SK-MEL-5 (cell line): ENCODE data around the gene ITGB5. TPM values are rescaled to one million over a fixed set of nuclear protein-coding genes. Genes with fewer than 3 reads are reported as not detected.
"Not testable (repeated sequence)": the region's sequence is repeated elsewhere in the genome, so short reads cannot be mapped to it uniquely, and the experiment has no call there.

Source experiments
- DNase-seq: peaks from one replicate; pipeline ENCODE4 v3.0.0-alpha.2; 2016; ENCODE audit warnings: low read depth, low spot score
- in situ Hi-C: cut with HindIII; loops from 2 replicates; pipeline ENCODE4 v1.10.0; 2016; ENCODE audit warnings: low sequenced_read_pairs, high pct_unique_total_duplicates, low pct_unique_long_range_greater_than_20kb
- total RNA-seq: library from RNA; depleted of rRNA; stranded (reverse); fragments of >200 nt; shearing (Covaris generic); gene quantifications from 2 replicates; pipeline ENCODE4 v1.2.3, GENCODE V29; 2014

Gene ITGB5
- total RNA-seq, 1 experiment from 2014 or later: 103 TPM

DNA sequence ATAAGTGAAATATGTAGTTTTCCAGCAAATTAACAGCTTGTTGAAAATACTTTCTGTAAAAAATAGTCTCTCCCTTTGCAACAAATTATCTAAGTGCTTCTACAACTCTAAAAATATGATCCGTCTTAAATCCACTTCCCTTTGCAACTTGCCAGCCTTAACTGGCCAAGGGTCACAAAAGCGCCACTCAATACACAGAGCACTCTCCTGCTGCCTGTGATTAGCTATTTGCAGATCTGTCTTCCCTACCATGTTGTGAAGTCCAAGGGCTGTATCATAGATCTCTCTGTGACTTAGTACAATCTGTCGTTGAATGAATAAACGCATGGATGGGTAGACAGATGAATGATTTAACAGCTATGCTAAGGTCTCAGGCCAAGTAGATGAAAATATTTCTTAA, 76.2 kb downstream of the ITGB5 start:
- in situ Hi-C loops: no loop called here
- DNase-seq: no peak

DNA sequence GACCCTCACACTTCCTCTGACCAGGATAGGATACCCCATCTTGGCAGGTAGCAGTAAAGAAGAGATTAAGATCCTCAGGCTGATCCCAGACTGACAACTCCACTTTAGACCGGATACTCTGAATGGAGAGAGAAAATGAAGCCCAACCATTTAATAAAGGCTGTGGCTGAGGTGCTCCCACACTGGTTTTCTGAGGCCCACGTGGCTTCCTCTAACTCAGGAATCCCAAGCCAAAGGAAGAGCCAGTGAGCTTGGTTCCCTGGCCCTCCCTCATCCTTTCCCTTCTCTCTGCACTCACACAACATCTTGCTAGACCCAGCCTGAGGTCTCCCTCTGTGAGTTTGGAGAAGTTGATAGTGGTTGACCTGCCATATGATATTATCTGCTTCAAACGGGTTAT, 78.1 kb downstream of the ITGB5 start:
- no peak for DNase-seq
- in situ Hi-C loops: no loop called here

DNA sequence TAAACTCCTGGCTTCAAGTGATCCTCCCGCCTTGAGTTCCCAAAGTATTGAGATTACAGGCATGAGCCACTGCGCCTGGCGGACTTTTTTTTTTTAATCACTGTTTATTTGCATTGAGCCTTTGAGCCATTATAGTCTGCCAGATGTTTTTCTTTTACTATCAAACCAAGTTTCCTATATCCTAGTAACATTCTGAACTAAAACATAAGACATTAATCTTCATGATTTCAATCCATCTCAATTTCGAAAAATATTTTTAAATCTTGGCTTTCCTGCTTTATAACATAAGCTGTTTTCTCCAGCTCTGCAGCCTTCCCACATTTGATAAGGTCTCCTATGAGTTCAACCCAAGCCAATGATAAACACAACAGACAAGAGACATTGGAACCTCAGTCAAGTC, 81.5 kb downstream of the ITGB5 start:
- in situ Hi-C loops: no loop called here
- no peak for DNase-seq

DNA sequence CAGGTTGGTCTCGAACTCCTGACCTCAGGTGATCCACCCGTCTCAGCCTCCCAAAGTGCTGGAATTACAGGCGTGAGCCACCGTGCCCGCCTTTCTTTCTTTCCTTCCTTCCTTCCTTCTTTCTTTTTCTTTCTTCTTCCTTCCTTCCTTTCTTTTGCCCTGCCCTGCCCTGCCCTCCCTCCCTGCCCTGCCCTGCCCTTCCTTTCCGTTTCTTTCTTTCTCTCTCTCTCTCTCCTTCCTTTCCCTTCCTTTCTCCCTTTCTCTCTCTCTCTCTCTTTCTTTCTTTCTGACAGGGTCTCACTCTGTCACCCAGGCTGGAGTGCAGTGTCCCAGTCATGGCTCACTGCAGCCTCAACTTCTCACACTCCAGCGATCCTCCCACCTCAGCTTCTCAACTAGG, 82.3 kb downstream of the ITGB5 start:
- DNase-seq: no peak
- in situ Hi-C loops: no loop called here

DNA sequence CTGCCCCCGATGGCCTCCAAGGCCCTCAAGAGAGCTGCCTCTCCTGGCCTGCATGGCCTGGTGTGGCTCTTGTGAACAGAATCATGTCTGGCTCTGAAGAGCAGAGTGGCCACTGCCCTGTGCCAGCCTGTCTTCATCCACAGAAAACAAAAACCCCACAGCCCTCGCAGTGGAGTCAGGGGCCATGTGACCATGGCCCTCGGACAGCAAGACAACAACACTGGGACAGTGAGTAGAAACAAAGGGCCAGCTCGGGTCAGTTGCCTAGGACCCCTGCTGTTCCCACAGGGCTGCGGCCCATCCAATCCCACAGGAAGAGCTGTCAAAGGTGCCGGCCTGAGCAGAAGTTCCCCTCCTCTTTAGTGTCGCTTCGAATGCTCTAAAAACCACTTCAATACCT, 84.5 kb downstream of the ITGB5 start:
- DNase-seq: no peak

DNA sequence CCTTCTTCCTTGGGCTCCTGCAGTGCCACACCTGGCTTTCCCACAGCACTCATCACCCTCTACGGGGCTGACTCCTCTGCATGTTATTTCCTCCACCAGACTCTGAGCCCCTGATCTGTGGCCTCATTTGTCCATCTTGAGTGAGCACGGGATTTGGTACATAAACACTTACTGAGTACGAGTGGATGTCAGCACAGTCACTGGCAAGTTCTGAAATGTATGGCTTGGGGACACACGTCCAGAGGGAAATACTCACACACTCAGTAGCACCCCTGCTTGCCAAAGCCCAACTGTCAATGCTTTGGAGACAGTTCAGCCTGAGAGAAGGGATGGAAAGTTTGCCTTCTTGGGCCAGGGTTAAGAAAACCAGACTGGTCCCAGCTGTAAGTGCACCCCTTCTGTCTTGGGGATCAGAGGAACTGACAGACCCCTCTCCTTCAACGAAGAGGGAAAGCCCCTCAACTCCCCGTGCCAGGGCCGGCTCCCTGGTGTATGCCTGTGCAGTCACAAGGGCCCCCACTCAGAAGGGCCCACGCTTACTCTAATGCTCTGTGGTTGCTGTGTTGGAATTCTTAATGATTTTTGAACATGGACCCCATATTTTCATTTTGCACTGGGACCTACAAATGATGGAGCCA, 85.0 kb downstream of the ITGB5 start:
- in situ Hi-C loops: no loop called here
- DNase-seq: no peak

More for the DNA sequence above, 84.5 kb downstream of the ITGB5 start:
- in situ Hi-C loops: no loop called here

DNA sequence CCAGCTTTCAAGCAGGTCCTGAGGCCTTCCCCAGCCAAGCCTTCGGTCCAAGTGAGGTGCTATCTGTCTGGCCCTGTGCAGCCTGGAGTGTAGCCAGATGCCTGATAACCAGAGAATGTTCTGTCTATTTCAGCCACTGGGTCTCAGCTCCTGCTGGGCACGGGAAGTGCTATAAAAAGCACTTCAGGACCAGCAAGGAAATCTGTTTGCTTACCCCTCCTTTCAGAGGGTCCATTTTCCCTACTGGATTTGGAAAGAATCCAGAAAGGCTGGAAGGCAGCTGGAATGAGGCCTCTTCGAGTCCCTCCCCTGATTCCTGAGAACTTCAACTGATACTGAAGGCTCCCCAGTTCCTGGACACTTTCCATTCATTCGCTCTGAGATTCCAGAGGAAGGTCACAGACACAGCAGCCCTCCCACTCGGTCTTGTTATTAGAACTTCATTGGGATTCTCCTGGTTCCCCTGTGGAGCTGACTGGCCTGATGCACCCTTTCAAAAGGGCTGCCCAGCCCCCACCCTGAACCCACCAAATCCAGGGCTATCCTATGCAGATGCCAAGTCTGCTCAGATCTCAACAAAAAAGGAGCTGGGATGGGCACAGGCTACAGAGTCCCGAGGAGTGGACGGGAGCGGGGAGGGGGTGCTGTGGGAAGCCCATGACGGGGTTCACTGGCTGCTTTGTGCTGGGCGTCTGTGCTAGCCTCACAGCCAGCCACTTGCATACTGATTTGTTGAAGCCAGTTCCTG, 86.5 kb downstream of the ITGB5 start:
- no peak for DNase-seq
- in situ Hi-C loops: no loop called here

DNA sequence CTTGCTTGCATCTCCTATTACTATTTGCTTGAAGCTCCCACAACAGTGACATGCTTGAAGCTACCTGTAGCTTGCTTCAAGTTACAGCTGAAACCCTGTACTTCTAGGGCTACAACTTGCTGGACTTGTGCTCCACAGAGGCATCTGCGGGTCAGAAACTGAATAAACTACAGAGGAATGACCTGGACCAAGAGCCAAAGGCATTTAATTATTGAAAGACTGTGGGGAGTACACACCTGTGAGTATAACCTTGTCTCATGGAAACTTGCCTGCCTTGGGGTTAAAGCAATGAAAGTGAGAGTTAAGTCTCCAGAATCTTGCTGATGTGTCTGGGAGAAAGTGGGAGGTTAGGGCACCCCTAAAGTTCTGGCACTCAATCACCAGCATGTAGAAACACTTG, 87.1 kb downstream of the ITGB5 start:
- no peak for DNase-seq
- in situ Hi-C loops: no loop called here

DNA sequence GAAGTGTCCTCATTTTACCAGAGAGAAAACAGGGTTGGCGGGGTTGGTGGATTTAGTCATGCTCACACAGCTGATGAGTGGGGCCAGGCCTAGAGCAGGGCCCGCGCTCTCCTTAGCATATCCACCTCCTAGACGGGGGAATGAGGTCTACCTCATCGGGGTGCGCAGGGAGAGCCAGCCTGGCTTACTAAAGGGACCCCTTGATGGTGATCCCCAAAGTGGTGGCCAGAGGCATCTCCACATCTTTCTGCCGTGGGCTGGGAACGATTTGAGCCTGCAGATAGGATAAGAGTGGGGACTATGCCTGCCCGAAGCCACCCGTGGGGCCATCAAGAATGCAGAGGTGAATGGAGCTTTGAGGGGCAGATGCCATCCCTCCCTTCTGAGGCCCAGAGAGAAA, 87.5 kb downstream of the ITGB5 start:
- in situ Hi-C loops: no loop called here
- DNase-seq: no peak

DNA sequence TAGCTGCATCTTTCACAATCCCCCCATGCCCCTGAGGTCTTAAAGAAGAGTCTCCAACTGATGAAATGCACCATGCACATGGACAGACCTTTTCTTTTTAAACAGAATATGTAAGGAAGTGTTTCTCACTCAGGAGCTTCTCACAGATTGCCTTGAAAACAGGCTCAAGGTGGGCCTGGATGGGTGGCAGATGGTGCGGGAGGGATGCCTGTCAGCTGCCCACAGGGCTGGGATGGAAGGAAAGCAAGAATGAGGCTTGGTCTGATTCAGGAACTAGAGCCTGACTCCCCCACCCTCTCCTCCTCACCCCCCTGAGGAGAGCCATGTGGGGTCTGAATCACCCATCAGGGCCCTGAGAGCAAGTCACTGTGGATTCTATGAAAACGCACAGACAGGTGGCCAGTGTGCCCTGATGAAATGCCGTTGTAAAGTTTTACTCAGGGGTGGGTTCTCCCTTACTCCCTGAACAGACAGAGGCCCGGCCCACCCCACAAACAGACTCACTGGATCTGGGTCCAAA, 89.7 kb downstream of the ITGB5 start:
- DNase-seq: no peak
- in situ Hi-C loops: no loop called here

DNA sequence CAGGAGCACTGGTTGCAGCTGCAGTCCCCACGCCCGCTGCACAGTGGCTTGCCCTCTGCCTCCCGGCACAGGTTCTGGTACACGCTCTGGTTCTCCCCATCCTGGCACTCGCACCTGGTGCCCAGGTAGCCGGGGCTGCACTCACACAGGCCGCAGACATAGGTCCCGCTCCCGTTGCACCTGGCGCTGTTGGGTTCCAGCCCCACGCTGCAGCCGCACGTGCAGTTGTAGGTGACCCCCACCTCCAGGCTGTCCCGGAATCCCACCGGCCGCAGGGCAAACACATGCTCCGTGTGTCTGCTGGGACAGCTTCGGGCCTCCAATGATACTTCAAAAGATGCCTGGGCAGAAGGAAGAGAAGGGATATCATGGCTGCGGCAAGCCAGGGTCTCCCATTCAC, 90.7 kb downstream of the ITGB5 start:
- in situ Hi-C loops: no loop called here
- no peak for DNase-seq

DNA sequence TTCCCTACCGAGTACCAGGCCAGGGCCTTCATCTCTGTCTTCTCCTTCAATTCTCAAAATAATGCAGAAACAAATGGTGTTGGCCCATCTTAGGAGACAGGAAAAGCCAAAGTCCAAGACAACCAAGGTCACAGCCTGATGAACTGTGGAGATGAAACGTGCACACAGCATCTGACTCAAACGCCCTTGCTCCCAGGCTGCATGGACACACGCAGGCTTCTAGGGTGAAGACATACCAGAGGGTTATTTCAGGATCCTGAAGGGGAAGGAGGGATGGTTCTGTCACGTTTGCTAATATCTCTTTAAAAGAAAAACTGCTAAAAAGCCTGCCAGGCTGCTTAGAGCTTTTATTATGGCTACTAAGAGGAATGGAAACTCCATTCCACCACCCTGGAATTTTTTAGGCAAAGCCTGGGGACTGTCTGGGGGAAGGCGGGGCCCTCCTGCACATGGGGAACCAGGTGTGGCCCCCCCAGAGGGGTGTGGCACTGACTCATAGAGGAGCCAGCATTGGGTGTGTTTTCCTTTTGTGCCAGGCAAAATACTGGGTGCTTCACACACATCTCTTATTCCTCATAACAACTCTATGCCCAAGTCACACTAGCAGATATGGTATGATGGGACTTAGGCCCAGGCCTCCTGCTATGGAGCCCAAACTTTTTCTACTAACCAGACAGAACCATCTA, 94.0 kb downstream of the ITGB5 start:
- in situ Hi-C loops: no loop called here
- DNase-seq: no peak

DNA sequence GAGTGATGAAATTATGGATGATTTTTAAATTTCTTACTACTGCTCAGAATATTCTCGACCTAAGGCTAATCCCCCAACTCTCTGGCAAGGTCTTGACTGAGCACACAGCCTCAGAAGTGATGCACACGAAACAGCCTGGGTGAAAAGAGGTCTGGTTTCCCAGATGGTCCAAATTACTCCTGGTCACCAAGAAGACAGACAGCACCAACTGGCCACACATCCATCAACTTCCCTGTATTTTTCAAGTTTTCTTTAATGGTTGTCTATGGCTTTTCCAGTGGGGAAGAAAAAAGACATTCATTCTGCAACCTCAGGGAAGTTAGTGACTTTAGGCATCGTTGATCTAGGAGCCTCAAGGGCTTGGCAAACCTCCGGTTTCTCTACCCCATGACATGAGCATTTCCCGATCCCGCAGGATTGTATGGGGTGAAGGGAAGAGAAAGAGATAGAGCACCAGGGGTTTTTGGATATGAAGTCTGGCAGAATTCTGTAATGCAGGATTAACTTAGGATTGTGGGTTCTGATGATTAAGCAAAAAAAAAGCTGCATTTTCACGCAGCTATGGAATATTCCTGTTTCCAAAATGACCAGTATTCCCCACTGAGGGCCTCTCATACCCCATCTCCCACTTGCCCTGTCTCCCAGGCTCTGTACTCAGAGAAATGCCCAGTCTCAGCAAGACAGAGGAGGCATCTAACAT, 94.7 kb downstream of the ITGB5 start:
- in situ Hi-C loops: no loop called here
- DNase-seq: no peak

DNA sequence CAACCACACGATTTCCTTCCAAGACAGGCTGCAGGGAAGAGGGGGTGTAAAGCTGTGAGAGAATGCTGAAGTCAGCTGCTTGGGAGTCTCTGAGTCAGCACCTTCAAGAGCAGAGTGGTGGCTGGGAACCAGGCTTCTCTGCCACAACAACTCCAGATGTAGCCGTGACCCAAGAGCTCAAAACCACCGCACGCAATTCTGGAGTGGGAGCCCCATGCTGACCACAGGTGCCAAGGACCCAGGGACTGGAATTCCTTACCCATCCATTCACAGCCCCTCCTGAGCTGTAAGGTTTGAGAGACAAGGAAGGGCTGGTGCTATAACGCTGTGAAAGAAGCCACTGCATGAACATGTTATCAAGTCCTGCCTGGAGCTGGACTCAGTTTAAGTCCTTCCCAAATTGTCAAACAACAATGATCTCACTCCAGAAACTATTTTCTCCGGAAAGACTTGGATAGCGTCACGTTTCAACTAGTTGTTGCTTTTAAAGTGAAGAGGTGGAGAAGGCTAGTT, 95.5 kb downstream of the ITGB5 start:
- no peak for DNase-seq
- in situ Hi-C loops: no loop called here

DNA sequence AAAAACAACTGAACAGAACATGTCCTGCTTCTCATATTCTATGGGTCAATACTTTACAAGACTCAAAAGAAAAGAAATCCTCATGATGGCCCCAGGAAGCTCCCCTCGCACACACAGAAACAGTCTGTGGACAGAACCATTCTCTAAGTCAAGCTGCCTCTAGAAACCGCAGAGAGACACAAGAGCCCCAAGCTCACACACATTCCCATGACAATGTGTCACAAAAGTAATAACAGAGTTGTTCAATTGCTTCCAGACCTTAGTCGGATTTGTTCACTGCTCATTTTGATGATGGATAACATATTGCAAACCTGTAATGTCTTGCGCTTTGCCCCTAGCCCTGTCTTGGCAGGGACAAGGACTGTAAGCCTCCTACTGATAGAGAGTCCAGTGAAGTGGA, 96.0 kb downstream of the ITGB5 start:
- no peak for DNase-seq
- in situ Hi-C loops: no loop called here

DNA sequence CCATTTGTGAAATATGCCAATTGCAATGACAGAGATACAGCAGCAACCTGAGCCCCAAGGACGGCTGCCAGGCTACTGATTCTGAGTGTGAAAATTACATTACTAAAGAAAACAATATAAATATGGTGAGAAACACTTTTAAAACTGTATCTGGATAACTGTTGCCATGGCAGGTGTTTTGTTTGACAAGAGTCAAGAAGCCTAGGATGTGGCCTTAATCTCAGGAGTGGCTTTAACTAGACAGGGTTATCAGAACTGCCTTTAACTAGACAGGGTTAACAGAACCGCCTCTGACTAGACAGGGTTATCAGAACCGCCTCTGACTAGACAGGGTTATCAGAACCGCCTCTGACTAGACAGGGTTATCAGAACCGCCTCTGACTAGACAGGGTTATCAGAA, 98.1 kb downstream of the ITGB5 start:
- DNase-seq, in situ Hi-C loops: not testable (repeated sequence)

DNA sequence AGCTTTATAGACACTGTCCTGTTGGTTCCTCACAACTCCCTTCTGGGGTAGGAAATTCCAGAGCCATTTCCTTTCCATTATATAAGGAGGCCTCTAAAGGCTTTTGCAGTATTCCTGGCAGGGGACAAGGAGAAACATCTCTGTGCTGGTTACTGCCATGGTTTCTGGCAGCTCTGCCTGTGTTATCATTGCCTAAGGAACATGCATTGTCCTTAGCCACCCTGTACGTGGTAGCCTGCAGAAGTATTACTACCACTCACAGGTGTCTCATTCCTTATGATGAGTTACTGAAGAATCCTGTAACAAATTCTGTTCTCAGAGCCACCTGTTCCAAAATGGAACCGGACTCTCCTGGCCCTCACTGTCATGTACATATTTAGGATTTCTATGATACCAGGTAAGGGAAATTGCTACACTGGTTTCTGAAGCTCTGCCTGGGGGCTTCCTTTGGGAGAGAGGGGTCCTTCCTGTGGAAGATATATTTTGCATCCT, 98.9 kb downstream of the ITGB5 start:
- DNase-seq: no peak
- in situ Hi-C loops: no loop called here
